ENCODE measurements around the gene OR2H1.
A peak's percentile ranks its signal among the peaks of the same experiment; 100 is the strongest.

The OR2H1 gene

GRCh38 chr6:29486577-29486976, 29.6 kb downstream of the OR2H1 start:
- no peak for DNase-seq

- no peak for DNase-seq
Measured at GRCh38 chr6:29487131-29487530, 30.2 kb downstream of the OR2H1 start.

- DNase-seq, result no peak
Measured at GRCh38 chr6:29487660-29488059, 30.7 kb downstream of the OR2H1 start, which contains the start of gene MAS1L. TSS of gene MAS1L (minus strand) at chr6:29487956. CDS start at chr6:29487902, 54 bp downstream.

- DNase-seq, result no peak
Measured at GRCh38 chr6:29488874-29489273, 31.9 kb downstream of the OR2H1 start.

- DNase-seq, result no peak
Measured at GRCh38 chr6:29489286-29489685, 32.3 kb downstream of the OR2H1 start.

- no peak for DNase-seq
Measured at GRCh38 chr6:29490055-29490454, 33.1 kb downstream of the OR2H1 start.

GRCh38 chr6:29490552-29490951, 33.6 kb downstream of the OR2H1 start:
- DNase-seq, result no peak

- no peak for DNase-seq
Measured at GRCh38 chr6:29491574-29491973, 34.6 kb downstream of the OR2H1 start.

GRCh38 chr6:29493261-29493660, 36.3 kb downstream of the OR2H1 start:
- DNase-seq, result no peak

- no peak for DNase-seq
Measured at GRCh38 chr6:29494131-29494530, 37.2 kb downstream of the OR2H1 start.

- no peak for DNase-seq
Measured at GRCh38 chr6:29495571-29495970, 38.6 kb downstream of the OR2H1 start.

GRCh38 chr6:29496961-29497360, 40.0 kb downstream of the OR2H1 start:
- DNase-seq, result no peak

GRCh38 chr6:29499704-29500103, 42.7 kb downstream of the OR2H1 start:
- no peak for DNase-seq

- DNase-seq, result no peak
Measured at GRCh38 chr6:29500594-29500993, 43.6 kb downstream of the OR2H1 start.

GRCh38 chr6:29501106-29501505, 44.2 kb downstream of the OR2H1 start:
- DNase-seq, result no peak

GRCh38 chr6:29502181-29502580, 45.2 kb downstream of the OR2H1 start:
- DNase-seq, result no peak

- no peak for DNase-seq
Measured at GRCh38 chr6:29502597-29502996, 45.6 kb downstream of the OR2H1 start.

- DNase-seq, result no peak
Measured at GRCh38 chr6:29504961-29505360, 48.0 kb downstream of the OR2H1 start.

- no peak for DNase-seq
Measured at GRCh38 chr6:29505808-29506207, 48.9 kb downstream of the OR2H1 start.

- no peak for DNase-seq
Measured at GRCh38 chr6:29506446-29507067, 49.6 kb downstream of the OR2H1 start.

- DNase-seq, result no peak
Measured at GRCh38 chr6:29507319-29507718, 50.4 kb downstream of the OR2H1 start.

- DNase-seq, result no peak
Measured at GRCh38 chr6:29509239-29509638, 52.3 kb downstream of the OR2H1 start.

GRCh38 chr6:29509711-29510110, 52.8 kb downstream of the OR2H1 start:
- no peak for DNase-seq

GRCh38 chr6:29510202-29510601, 53.2 kb downstream of the OR2H1 start:
- peak; percentile 28 for DNase-seq

GRCh38 chr6:29510746-29511300, 53.9 kb downstream of the OR2H1 start:
- no peak for DNase-seq
